NCI-H2029 treated with DMSO at 0.1 percent for 48 hours (cell line): Measurements from ENCODE around the gene RHOBTB1.

ENCODE experiments used
- DNase-seq: peaks from one replicate; lab custom pipeline; 2025; lab: John Stamatoyannopoulos, UW

RHOBTB1 gene

DNA sequence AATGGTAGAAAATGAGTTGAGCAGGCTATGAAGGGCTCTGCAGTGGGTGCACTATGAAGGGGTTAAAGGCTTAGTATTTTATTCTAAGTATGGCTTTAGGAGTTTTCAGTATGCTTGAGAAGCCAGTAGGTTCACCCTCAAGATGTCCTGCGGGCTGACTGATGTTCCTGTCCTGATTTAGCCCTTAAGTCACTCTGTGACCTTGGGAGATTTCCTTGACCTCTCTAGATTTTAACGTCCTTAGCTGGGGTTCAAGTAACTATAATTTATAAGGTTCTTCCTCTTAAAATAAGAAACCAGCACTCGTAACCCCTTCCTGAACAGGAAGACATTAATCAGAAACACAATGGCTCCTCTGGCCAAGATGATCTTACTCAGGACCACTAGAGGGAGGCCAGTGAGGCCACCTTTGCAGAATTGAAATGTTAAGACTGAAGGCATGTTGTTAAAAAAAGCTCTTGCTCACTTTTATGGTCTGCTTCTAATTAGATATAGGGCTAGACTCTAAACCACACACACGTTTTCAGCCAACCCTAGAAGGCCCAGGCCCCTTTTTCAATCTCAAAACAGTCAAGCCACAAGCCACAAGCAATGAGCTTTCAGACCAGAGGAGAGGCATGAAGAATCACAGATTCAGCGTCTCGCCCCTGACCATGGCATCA is 123.8 kb downstream of the RHOBTB1 start:
- DNase-seq = no peak
